NCI-H2196 (cell line): ENCODE measurements around the gene RSPO4.

Experiments
- DNase-seq: peaks from one replicate; lab custom pipeline; 2025; ENCODE audit not compliant: unreplicated experiment; lab: John Stamatoyannopoulos, UW

RSPO4 gene

GRCh38 chr20:944774-945410, 57.2 kb downstream of the RSPO4 start:
- no peak for DNase-seq

GRCh38 chr20:944148-944547, 58.0 kb downstream of the RSPO4 start:
- no peak for DNase-seq

GRCh38 chr20:942611-943010, 59.5 kb downstream of the RSPO4 start:
- no peak for DNase-seq

- DNase-seq = no peak
Observed at GRCh38 chr20:940926-941325, 61.2 kb downstream of the RSPO4 start.

GRCh38 chr20:939606-940005, 62.5 kb downstream of the RSPO4 start:
- no peak for DNase-seq

- no peak for DNase-seq
Observed at GRCh38 chr20:934186-934840, 67.8 kb downstream of the RSPO4 start.

- DNase-seq = no peak
Observed at GRCh38 chr20:933029-933428, 69.1 kb downstream of the RSPO4 start.

- DNase-seq = no peak
Observed at GRCh38 chr20:931401-931800, 70.7 kb downstream of the RSPO4 start.

- no peak for DNase-seq
Observed at GRCh38 chr20:926670-927069, 75.4 kb downstream of the RSPO4 start.

- DNase-seq = no peak
Observed at GRCh38 chr20:925516-925915, 76.6 kb downstream of the RSPO4 start.

- DNase-seq = no peak
Observed at GRCh38 chr20:924639-925038, 77.5 kb downstream of the RSPO4 start.

- DNase-seq = no peak
Observed at GRCh38 chr20:922781-923180, 79.3 kb downstream of the RSPO4 start.

GRCh38 chr20:921068-921467, 81.0 kb downstream of the RSPO4 start:
- no peak for DNase-seq

- DNase-seq = no peak
Observed at GRCh38 chr20:920311-920710, 81.8 kb downstream of the RSPO4 start.

- DNase-seq = no peak
Observed at GRCh38 chr20:919491-919916, 82.6 kb downstream of the RSPO4 start.

GRCh38 chr20:917416-917815, 84.7 kb downstream of the RSPO4 start:
- DNase-seq = no peak

GRCh38 chr20:916825-917224, 85.3 kb downstream of the RSPO4 start:
- no peak for DNase-seq

GRCh38 chr20:916125-916799, 85.8 kb downstream of the RSPO4 start, which contains the start of gene ANGPT4:
Gene ANGPT4, minus strand, starts transcription at chr20:916334. Its CDS starts 120 bp downstream, at chr20:916214.
- no peak for DNase-seq

- no peak for DNase-seq
Observed at GRCh38 chr20:914727-915498, 87.2 kb downstream of the RSPO4 start.

GRCh38 chr20:913306-913849, 88.7 kb downstream of the RSPO4 start:
- no peak for DNase-seq

- no peak for DNase-seq
Observed at GRCh38 chr20:911882-912600, 90.1 kb downstream of the RSPO4 start.
